Mucosa of descending colon (tissue), 3 donors: ENCODE results near the gene ZNF579. TPM values are rescaled to one million over a fixed set of nuclear protein-coding genes. Genes with fewer than 3 reads are reported as not detected.

ENCODE experiments used
- ATAC-seq: fragments of 200-7000 bp; cut with Tn5 transposase; one replicate; pipeline ENCODE4 v1.9.1; 2020; ENCODE audit warnings: mild to moderate bottlenecking, moderate library complexity
- DNase-seq, 3 donors: peaks; one replicate each; pipeline ENCODE4 v3.0.0-alpha.2; 2020
- H3K36me3 ChIP-seq: fragments of 200-600 bp; one replicate; pipeline ENCODE4 v1.8.0; 2021; ENCODE audit warnings: low read depth, mild to moderate bottlenecking
- H3K4me1 ChIP-seq: fragments of 200-600 bp; one replicate; pipeline ENCODE4 v1.8.0; 2021; ENCODE audit warnings: low read depth, mild to moderate bottlenecking
- H3K4me3 ChIP-seq: fragments of 200-600 bp; one replicate; pipeline ENCODE4 v1.8.0; 2021; ENCODE audit warnings: mild to moderate bottlenecking
- H3K9me3 ChIP-seq: fragments of 200-600 bp; one replicate; pipeline ENCODE4 v1.8.0; 2021; ENCODE audit warnings: mild to moderate bottlenecking
- CTCF ChIP-seq: fragments of 200-600 bp; IDR thresholded peaks from one replicate; pipeline ENCODE4 v1.8.0; 2022; ENCODE audit warnings: antibody characterized with exemption, mild to moderate bottlenecking
- intact Hi-C, 2 donors: fragments of 100-400 bp; cut with DNase I in 1 of 2; cut with micrococcal nuclease in 1 of 2; formaldehyde crosslinking; loops; one replicate each; pipeline versions ENCODE4 v1.11.0 to v1.11.1; 2022; cut with DNase I, micrococcal nuclease
- total RNA-seq, 3 donors: library from RNA; stranded (reverse); fragmentation: NEBNext Ultra II Directional in 2 of 3; extraction: Animal tissue kit (Norgen Biotek cat#: 25700) in 2 of 3; gene quantifications; one replicate each; pipeline versions ENCODE4 v1.2.1 to v1.2.4, GENCODE V29; 2021 to 2023
- donor health status: DM: no; HTN: no; CAD: no; lungs with moderate emphysema.
- donor health status: DM: no; HTN: no; CAD: no.
- donor health status: DM: no; HTN: yes; CAD: no.

Gene ZNF579
- total RNA-seq, 3 donors from 2014 or later, result 6.2 to 13.6 (median 7.2) TPM

- Histone ChIP-seq H3K9me3 (no peaks in the 10 kb centered on the region), H3K4me1 (peaks cover 3% of the 10 kb centered on the region), H3K36me3 (no peaks in the 10 kb centered on the region), H3K4me3 (no peak overlapping the region)
- DNase-seq (no peak), ATAC-seq (no peak)
- intact Hi-C loops, result no loop called here
- no peak for TF ChIP-seq CTCF
These were observed 12.8 kb downstream of the ZNF579 start for GRCh38 chr19:55567708-55568328.

- no peak for TF ChIP-seq CTCF
- Histone ChIP-seq H3K9me3 (no peaks in the 10 kb centered on the region), H3K4me3 (no peak overlapping the region), H3K4me1 (peaks cover 3% of the 10 kb centered on the region), H3K36me3 (no peaks in the 10 kb centered on the region)
- intact Hi-C loops, result no loop called here
- DNase-seq (no peak), ATAC-seq (no peak)
These were observed 13.8 kb downstream of the ZNF579 start for GRCh38 chr19:55566823-55567222.

- DNase-seq (peak in 1 of 3 donors; percentile 28), ATAC-seq (peak; percentile 68)
- H3K9me3 ChIP-seq, result no peaks in the 10 kb centered on the region
- peaks cover 3% of the 10 kb centered on the region for H3K4me1 ChIP-seq
- intact Hi-C loops, result no loop called here
- TF ChIP-seq CTCF, result no peak
- H3K36me3 ChIP-seq, result no peaks in the 10 kb centered on the region
- H3K4me3 ChIP-seq, result no peak overlapping the region
These were observed 17.4 kb downstream of the ZNF579 start for GRCh38 chr19:55563261-55563690.

- intact Hi-C loops, result no loop called here
- TF ChIP-seq CTCF, result no peak
- DNase-seq (peak in 1 of 3 donors; percentile 7), ATAC-seq (no peak)
- Histone ChIP-seq H3K9me3 (no peaks in the 10 kb centered on the region), H3K4me3 (no peak overlapping the region), H3K36me3 (no peaks in the 10 kb centered on the region), H3K4me1 (peaks cover 3% of the 10 kb centered on the region)
These were observed 21.0 kb downstream of the ZNF579 start for GRCh38 chr19:55559684-55560083.

GRCh38 chr19:55554741-55555152, 25.9 kb downstream of the ZNF579 start:
- Histone ChIP-seq H3K4me1 (no peaks in the 10 kb centered on the region), H3K36me3 (no peaks in the 10 kb centered on the region), H3K9me3 (no peaks in the 10 kb centered on the region), H3K4me3 (no peak overlapping the region)
- intact Hi-C loops, result no loop called here
- no peak for TF ChIP-seq CTCF
- no peak for DNase-seq
- no peak for ATAC-seq

- no peaks in the 10 kb centered on the region for H3K36me3 ChIP-seq
- no peaks in the 10 kb centered on the region for H3K9me3 ChIP-seq
- DNase-seq (no peak), ATAC-seq (no peak)
- no peak for TF ChIP-seq CTCF
- H3K4me1 ChIP-seq, result no peaks in the 10 kb centered on the region
- intact Hi-C loops, result no loop called here
- no peak overlapping the region for H3K4me3 ChIP-seq
These were observed 26.3 kb downstream of the ZNF579 start for GRCh38 chr19:55554302-55554701.
